ENCODE data around the gene PRR5. TPM values are rescaled to one million over a fixed set of nuclear protein-coding genes. Genes with fewer than 3 reads are reported as not detected.

Gene PRR5
- total RNA-seq, 4 donors from 2014 or later: 22.2 to 51.5 (median 31.6) TPM

DNA sequence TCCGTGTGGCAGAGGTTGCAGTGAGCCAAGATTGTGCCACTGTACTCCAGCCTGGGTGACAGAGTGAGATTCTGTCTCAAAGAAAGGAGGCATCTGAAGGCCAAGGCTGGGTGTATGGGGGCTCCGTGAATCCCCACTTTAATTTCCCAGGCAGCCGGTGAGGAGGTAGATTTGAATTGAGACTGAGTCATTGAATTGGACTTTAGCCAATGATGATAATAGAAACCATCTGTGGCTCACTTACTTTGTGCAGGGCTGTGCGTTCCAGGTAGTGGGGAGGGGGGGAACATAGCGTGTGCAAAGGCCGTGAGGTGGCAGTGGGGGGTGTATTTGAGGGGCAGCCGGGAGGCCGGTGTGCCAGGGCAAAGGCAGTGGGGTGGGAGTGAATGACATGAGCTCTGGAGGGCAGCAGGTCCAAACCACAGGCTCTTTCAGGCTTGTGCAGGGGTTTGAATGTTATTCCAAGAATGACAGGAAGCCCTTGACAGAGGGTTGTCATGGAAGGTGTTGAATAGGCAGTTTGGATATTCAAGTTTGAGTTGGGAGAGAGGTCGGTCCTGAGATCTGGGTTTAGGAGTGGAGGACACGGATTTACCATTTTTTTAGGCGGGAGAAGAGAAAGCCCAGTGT is 56.5 kb downstream of the PRR5 start:
- DNase-seq (ENCODE audit: low spot score) (no peak), ATAC-seq (ENCODE audit: low FRiP score) (no peak)
- TF ChIP-seq, protein P1, sequence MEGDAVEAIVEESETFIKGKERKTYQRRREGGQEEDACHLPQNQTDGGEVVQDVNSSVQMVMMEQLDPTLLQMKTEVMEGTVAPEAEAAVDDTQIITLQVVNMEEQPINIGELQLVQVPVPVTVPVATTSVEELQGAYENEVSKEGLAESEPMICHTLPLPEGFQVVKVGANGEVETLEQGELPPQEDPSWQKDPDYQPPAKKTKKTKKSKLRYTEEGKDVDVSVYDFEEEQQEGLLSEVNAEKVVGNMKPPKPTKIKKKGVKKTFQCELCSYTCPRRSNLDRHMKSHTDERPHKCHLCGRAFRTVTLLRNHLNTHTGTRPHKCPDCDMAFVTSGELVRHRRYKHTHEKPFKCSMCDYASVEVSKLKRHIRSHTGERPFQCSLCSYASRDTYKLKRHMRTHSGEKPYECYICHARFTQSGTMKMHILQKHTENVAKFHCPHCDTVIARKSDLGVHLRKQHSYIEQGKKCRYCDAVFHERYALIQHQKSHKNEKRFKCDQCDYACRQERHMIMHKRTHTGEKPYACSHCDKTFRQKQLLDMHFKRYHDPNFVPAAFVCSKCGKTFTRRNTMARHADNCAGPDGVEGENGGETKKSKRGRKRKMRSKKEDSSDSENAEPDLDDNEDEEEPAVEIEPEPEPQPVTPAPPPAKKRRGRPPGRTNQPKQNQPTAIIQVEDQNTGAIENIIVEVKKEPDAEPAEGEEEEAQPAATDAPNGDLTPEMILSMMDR (IDR thresholded peaks at IDR 0.05): no peak

DNA sequence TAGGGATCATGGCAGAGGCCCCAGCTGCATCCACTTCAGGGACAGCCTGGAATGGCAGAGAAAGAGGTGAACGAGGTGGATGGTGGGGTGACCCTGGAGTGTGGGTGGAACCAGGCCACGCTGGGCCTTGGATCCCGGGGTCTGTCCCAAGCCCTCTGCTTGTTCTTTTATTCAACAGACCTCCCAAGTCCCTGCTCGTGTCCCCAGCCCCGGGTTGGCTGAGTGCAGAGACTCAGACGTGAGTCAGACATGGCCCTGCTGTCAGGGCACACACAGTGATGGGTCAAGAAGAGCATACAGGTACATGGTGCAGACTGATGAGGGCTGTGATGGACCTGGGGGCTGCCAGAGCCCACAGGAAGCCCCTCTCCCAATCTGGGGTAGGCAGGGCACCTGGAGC is 57.0 kb downstream of the PRR5 start:
- no peak for DNase-seq (ENCODE audit: low spot score)
- ATAC-seq (ENCODE audit: low FRiP score): no peak
- TF ChIP-seq, protein P1 (IDR thresholded peaks at IDR 0.05): no peak

DNA sequence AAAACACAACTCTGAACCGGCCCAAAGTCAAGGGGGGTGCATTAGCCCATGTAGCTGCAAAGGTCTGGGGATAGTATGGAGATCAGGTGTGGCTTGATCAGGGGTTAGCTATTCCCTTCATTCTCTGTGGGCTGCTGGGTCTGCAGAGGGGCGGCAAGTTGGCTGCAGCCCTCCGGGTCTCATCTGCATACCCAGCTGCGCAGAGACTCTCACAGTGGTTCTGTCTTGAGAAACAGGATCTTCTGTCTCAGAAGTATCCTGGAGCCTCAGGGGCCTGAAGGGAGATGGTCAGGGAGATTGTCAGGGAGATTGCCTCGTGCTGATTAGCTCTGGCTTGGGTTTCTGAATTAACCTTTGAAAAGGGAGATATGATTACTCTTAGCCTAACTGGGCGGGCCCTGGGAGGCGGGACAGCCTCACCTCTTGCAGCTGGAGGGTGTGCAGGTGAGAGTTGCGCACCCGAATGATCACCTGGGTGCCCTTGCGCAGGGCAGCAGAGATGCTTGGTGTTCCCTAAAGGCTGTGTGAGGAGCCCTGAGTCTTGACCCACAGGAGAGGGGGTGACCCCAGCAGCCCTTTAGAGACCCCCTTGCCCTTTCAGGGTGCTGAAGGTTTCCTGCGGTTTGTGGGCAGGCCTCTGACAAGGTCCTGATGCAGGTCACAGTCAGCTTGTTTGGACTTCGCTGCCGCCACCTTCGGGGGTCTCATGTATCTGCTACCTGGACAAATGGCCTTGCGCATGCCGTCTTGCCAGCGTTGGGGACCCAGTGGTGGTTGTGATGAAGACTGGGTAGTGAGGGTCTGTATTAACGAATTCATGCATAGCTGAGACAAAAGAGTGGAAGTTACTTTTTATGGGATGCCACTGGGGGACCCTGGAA is 57.7 kb downstream of the PRR5 start:
- TF ChIP-seq, protein P1 (IDR thresholded peaks at IDR 0.05): no peak
- DNase-seq (ENCODE audit: low spot score) (no peak), ATAC-seq (ENCODE audit: low FRiP score) (no peak)

DNA sequence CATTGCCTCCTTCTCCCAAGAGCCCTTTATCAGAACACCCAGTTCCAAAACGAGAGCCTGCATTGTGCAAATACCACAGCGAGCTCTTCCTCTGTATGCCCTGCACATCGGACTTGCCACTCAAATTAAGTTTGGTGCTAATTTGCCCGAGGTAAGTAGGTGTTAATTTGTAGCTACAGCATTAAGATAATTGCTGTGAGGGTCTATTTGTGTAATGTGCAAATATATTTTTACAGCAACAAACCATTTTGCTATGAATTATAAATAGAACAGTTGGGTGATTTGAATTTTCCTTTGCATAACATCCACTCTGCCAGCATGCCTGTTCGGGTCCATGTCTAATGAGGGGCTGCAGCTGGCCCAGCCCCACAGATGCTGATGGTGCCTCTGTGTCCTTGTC is 58.5 kb downstream of the PRR5 start:
- no peak for ATAC-seq (ENCODE audit: low FRiP score)
- no peak for DNase-seq (ENCODE audit: low spot score)
- TF ChIP-seq, protein P1 (IDR thresholded peaks at IDR 0.05): no peak

DNA sequence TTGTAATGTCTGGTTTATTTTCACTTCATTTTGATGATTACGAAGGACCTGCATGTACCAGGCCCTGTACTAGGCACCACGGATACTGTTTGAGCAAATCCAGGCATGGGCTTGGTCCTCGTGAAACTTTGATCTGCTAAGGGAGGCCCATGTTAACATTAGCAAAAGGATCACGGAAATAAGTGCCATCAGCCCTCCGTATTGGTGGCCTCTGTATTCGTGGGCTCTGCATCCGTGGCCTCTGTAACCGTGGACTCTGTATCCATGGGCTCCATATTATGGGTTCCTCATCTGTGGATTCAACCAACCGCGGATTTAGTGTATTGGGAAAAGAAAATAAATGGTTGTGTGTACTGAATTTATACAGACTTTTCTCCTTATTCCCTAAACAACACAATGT is 59.0 kb downstream of the PRR5 start:
- TF ChIP-seq, protein P1 (IDR thresholded peaks at IDR 0.05): no peak

DNA sequence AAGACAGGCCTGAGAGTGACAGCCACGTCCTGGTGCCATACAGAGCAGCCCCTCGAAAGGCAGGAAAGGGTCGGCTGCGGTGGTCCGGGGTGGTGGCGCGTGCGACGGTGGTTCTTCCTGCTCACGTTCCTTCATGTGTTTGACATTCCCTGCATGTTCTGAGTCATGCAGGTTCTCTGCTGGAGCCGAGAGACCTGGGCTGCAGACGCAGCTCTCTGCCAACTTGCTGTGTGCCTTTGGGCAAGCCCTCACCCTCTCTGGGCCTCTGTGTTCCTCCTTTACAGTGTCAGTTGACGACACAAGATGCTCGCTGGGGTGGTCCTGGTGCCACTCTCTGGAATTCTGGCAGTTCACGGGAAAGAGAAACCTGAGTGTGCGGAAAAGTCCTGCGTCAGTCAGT is 62.4 kb downstream of the PRR5 start:
- DNase-seq (ENCODE audit: low spot score) (no peak), ATAC-seq (ENCODE audit: low FRiP score) (no peak)
- TF ChIP-seq, protein P1 (IDR thresholded peaks at IDR 0.05): no peak

More for the DNA sequence above, 59.0 kb downstream of the PRR5 start:
- ATAC-seq (ENCODE audit: low FRiP score): no peak
- no peak for DNase-seq (ENCODE audit: low spot score)
